ENCODE data around the gene HMCN2.

The HMCN2 gene

DNA sequence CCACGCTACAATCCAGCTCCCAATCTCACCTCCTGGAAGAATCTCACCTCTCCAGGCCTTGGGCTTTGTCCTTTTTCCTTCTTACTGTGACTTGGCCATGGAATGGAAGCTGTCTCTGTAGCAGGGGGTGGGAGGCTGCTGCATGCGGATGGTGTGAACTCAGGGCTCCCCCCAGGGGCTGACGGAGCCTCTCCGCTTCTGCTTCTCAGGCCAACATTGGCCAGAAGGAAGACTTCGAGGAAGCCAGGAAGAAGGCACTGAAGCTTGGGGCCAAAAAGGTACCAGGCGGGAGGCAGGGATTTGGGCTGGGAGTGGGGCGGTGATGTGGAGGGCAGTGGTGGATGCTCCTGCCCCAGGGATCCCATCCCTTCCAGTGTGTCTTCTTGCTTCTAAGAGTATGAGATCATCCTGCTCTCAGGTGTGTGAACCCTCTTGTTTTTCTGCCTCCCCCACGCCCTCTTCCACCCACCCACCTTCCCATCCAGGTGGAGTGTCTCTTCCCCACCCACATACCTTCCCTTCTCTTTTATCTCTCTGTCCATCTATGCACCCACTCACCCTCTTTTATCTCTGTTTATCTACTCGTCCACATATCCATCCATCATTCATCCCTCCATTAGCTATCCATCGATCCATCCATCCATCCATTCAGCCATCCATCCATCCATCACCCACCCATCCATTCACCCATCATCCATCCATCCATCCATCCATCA lies 188.7 kb downstream of the HMCN2 start:
- DNase-seq (ENCODE audit: low spot score) = no peak

DNA sequence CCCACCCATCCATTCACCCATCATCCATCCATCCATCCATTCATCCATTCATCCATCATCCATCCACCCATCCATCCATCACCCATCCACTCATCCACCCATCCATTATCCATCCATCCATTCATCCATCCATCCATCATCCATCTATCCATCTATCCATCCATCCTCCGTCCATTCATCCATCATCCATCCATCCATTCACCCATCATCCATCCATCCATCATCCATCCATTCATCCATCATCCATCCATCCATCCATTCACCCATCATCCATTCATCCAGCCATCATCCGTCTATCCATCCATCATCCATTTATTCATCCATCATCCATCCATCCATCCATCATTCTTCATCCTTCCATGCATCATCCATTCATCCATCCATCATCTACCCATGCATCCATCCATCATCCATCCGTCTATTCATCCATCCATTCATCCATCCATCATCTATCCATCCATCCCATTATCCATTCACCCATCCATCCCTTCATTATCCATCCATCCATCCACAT lies 189.3 kb downstream of the HMCN2 start:
- no peak for DNase-seq (ENCODE audit: low spot score)

DNA sequence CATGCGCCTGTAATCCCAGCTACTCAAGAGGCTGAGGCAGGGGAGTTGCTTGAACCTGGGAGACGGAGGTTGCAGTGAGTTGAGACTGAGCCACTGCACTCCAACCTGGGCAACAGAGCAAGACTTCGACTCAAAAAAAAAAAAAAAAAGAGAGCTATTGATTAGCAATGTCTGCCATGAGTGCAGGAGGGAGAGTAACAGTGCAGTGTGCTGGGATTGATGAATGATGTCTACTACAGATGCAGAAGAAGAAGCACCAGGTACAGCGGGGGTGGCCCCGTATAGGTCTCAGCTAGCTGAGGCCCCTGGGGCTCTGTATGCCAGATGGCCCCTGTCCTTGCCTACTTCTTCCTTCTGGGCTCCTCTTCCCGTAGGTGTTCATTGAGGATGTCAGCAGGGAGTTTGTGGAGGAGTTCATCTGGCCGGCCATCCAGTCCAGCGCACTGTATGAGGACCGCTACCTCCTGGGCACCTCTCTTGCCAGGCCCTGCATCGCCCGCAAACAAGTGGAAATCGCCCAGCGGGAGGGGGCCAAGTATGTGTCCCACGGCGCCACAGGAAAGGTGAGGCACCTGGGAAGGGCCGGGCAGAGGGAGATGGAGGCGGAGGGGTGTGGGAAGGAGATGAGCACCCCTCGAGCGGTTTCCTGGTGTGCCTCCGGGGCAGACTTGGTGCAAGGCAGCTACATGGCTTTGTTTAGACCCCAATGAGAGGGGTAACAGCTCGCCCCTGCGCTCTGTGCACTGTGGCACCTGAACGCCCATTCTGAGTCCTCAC lies 192.7 kb downstream of the HMCN2 start:
- no peak for DNase-seq (ENCODE audit: low spot score)

DNA sequence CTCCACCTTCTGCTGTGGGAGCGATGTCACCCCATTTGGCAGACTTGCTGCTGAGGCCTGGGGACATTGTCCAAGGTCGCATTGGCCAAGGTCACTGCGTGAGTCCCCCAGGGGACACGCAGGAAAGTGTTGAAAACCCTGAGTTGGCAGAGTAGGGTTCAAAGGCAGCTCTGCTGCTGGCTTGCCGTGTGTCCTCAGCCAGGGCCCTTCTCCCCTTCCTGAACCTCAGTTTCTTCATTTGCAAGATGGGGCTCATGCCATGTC lies 193.2 kb downstream of the HMCN2 start:
- DNase-seq (ENCODE audit: low spot score) = no peak

DNA sequence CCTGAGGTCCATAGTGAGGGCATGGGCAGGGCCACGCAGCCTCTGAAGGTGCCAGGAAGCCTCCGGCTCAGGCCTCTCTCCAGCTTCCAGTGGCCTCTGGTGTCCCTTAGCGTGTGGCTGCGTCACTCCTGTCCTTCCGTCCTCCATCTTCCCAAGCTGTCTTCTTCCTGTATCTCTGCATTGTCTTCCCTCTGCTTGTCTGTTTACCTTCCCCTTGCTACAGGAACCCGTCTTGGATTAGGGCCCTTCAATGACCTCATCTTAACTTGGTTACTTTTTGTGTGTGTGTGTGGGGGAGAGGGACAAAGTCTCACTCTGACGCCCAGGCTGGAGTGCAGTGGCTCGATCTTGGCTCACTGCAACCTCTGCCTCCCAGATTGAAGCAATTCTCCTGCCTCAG lies 193.6 kb downstream of the HMCN2 start:
- no peak for DNase-seq (ENCODE audit: low spot score)

DNA sequence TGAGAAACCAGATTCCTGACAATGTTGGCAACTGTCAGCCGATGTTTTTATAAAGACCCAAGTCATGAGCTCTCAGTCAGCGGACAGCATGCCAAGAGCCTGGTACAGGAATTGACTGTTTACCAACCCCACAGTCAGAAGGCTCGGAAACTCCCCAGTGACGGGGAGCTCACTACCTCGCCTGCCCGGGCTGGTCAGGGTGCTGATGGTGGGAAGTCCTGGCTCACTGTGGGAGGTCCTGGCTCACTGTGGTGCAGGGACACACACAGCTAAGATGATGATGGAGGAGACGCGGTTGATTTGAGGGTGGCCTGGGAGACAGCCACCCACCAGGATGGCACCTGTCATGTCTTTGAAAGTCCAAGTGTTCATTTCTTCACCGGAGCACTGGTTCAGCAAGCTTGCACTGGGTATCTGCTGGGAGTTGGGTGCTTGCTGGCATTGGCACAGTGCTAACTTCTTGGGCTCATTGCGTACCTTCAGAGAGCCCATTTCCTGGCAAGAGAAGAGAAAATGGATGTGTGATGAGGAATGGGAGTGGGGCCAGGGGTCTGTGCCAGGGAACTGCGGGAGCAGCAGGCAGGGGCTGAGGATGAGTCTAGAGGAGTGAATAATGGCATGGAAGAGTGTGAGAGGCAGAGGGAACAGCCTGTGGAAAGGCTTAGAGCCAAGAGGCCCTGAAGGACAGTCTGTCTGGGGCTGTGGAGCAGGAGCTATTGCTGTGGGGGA lies 194.5 kb downstream of the HMCN2 start:
- no peak for DNase-seq (ENCODE audit: low spot score)

DNA sequence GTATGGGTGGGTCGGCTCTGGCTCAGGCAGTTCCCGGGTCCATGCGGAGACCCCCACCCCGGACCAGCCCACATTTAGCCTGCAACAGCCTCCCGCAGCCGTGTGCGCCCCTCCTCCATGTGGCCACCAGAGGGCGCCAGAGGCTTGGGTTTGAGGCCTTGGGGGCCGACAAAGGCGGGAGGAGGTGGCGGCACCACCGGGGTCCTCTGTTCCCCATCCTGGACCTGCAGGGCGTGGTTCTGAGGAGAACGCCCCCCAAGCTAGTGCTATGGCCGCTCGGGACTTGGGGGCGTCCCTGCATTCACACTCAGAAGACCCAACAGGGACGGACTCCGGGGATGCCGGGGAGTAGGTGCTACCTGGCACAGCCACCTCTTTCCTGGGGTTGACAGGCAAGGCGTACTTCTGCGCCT lies 195.7 kb downstream of the HMCN2 start:
- DNase-seq (ENCODE audit: low spot score) = peak; percentile 77

DNA sequence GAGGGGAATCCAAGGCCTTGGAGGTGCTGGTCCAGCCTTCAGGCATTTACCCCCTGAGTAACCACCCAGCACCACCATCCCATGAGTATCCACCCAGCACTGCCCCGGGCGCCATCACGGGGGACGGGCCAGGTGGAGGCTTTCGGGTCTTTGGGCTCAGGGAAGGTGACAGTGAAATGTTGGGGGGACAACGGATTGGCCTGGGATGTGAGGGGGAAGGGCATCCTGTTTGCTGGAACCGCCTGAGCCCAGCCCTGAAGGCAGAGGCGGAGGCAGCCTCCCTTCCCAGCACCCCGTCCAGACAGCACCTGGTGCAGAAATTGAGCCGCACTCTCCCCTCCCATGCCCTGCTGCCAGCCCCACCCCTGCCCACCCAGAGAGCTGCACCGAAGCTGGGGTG lies 196.2 kb downstream of the HMCN2 start:
- DNase-seq (ENCODE audit: low spot score) = no peak

DNA sequence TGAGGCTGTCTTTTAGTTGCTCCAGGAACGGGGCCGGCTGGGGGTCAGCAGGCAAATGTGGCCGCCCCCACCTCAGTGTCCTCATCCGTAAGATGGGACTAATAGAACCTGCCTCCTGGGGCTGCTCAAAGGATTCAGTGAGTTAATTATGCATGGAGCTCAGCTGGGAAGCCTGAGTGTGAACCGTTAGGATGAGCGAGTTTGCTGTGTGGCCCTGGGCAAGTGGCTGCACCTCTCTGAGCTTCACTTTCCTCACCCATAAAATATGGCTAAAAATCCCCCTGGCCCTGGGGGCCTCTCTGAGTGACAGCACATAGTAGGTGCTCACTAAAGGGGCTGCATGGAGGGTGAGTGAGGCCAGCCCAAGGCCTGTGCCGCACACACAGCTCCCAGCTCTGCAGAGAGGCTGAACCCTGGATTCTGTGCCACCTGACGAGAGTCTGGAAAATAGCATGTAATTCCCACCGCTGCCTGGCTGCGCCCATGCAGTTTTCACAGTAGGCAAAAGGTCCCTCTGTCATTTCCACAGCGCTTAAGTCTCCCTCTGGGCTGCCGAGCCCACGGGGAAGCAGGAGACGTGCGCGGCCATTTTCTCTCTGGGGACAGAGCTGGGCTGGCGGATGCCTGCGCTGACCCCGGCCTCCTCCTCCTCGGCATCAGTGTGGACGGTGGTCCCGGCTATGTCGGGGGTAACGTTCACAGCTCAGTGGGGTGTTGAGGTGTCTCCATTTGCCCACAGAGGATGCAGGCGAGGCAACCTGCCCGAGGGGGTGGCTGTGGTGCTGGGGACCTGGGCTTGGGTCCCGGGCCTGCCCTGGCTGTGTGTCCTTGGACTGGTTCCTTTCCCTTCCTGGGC lies 197.4 kb downstream of the HMCN2 start:
- no peak for DNase-seq (ENCODE audit: low spot score)

DNA sequence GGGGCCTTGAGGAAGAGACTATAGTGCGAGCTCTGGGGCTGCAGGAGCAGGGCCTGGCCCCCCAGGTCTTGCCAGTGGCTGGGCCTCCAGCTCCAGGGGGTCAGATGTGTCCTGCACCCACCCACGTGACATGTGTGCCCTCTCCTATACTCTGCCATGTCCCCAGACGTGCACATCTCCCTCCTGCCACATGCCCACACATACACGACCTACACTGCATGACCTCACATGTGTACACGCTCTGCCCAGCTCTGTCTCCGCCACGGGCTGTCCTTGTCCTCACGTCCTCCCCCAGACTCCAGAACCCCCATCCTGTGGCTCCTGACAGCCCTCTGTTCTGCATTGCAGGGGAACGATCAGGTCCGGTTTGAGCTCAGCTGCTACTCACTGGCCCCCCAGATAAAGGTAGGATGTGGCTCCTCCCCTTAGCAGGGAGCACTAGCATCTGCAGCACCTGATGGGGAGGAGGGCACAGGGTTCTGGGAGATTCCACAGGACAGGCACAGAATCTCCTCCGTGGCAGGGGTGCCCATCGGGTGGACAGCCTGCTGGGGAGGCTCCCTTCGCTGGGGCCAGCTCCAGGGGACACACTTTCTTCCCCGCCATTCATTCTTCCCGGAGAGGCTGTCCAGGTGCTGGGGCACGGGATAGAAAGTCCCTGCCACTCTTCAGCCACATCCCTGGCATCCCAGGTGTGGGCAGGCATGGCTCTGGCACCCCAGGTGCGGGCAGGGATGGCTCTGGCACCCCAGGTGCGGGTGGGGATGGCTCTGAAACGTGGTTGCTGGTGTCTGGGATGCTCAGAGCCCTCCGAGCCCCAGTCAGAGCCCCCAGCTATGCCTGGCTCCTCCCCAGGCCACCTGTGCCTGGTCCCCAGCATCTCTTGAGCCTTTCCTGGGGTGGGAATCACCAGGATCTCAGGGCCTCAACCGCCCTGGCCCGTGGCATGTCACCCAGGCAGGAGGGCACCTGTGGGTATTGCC lies 198.5 kb downstream of the HMCN2 start:
- no peak for DNase-seq (ENCODE audit: low spot score)

DNA sequence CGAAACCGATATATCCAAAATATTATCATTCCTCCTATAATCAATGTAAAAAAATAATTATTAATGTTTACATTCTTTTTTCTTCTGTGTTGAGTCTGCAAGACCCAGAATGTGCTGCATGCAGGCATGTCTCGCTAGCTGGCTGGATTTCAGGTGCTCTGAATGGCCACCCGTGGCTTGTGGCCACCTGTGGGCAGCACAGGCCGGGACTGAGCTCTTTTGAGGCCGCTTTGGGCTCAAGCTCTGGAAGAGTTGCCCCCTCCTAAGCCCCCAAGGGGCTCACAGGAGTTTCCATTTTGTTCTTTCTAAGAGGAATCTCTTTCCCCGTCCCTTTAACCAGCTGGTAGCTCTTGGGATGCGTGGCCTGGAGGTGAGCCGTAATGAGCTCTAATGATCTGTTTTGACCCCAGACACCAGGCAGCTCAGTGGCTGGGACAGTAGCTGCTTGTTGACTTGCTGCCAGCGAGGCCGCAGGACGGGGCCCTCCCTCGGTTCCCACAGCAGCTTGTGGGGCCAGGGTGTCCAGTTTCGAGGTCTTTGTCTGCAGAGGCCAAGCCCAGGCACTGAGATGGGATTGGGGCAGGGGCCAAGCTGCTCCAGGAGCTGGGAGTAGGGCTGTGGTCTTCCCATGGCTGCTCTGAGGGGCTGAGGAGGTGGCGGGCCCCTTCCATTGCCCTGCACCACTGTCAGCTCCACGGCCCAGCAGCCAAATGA lies 200.0 kb downstream of the HMCN2 start:
- DNase-seq (ENCODE audit: low spot score) = no peak

DNA sequence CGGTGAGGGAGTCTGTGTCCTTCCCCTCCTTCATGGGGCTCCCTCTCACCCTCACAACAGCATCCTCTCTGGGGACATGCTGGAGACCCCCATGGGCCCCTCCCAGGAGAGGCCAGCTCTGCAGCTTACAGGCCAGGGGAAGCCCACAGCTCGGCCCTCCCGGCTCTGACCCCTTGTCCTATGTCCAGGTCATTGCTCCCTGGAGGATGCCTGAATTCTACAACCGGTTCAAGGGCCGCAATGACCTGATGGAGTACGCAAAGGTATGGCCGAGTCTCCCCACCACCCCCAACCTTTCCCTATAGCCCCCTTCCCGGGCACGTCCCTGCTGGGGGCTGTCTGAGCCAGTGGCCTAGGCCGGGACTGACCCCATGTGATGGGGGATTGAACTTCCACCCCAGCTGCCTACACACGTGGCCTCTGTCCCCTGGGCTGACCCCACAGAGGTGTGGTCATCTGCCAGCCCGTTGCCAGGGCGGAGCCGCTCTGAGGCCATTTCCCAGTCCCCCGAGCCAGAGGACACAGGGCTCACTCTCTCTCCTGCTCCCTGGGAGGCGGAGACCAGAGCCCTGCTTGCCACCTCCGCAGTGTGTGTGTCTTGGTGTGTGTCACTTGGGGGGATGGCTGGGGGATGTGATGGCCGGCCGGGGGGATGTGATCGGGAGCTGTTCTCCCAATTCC lies 201.1 kb downstream of the HMCN2 start:
- DNase-seq (ENCODE audit: low spot score) = no peak

DNA sequence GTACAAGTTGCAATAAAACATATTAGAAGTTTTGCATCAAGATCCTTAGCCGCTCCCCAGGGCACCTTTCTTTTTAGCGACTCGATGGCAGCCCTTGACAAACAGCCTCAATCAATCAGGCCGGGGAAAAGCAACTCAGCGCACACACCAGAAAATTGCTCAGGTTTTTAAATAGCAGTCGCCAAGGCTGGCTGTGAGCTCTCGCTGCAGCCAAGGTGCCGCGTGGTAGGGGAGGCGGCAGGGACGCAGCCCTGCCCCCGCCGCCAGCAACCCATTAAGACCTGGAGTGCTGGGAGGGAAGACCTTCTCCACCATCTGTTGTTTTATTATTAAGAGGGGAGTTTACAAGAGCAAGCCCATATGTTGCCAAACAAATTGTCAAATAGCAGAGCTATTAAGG lies 201.8 kb downstream of the HMCN2 start:
- no peak for DNase-seq (ENCODE audit: low spot score)

DNA sequence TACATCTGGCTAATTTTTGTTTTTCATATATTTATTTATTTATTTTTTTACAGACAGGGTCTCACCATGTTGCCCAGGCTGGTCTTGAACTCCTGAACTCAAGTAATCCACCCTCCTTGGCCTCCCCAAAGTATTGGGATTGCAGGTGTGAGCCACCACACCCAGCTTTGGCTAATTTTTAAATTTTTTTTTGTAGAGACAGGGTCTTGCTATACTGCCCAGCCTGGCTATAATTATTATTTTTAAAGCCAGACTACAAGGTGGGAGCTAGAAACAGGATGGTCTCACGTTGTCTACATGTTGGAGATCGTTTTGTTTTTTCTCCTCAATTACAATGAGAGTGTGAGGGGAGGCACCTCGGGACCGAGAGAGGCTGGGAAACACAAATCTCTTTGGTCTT lies 203.0 kb downstream of the HMCN2 start:
- no peak for DNase-seq (ENCODE audit: low spot score)

DNA sequence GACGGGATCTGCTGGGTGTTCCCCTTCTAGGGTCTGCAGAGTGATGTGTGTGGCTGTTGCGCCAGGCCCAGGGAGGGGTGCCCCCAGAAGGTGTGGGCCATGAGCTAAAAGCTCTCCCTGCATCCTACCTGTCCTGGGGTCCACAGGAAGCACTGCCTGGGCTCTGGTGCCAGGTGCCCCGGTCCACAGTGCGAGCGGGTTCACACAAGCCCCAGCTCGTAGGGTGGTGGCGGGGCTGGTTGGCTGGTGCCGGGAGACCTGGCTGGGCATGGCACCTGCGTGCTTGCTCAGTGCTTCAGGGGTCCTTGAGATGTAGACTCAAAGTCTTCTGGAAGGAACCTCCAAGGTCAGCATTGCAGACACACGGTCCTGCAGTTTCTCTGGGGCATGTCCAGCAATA lies 204.7 kb downstream of the HMCN2 start:
- DNase-seq (ENCODE audit: low spot score) = no peak

DNA sequence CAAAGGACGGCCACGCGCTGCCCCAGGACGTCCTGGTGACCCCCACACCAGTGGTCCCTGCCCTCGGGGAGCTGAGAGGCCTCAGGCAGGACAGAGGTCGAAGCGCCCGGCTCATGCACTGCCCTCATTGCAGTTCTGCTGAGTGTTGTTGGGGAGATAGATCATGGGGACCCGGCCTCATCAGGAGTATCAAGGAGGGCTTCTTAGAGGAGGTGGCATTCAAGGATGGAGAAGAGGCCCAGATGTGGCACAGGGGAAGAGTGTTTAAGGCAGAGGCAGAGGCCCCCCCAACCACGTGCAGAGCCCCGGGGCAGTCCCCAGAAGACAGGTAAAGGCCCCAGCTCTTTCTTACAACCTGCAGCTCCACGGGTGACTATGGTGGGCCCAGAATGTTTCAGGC lies 205.4 kb downstream of the HMCN2 start:
- DNase-seq (ENCODE audit: low spot score) = no peak

DNA sequence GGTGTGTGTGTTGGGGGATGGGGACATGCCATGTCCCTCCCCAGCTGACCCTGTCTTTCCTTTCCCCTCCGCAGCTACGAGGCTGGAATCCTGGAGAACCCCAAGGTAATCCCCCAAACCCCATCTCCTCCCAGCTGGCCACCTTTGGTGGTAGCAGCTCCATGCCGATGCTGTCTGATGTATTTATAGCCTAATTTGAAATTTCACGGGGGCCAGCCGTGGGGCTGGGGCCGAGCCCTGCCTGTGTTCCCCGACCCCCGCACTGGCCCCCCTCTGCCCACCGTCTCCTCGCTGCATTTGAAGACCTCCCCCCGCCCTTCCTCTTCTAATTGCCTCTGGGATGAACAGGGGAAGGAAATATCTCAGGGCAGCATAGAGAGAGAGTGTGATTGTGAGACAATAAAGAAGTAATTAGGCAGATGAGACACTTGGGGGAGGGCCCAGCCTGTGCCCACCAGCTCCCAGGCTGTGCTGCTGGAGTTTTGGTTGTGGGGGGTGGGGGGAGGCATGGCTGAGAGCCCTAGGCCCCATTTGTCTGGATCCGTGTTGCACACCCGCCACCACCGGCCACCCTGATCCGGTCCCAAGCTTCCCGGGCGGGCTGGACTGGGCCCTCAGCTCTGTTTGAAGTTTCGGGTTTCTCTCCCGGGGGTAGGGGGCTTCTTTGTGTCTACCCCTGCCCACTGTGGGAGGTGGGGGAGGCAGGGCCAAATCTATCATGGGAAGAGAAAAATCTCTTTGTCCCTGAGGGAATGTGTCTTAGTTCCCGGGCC lies 206.0 kb downstream of the HMCN2 start:
- no peak for DNase-seq (ENCODE audit: low spot score)

DNA sequence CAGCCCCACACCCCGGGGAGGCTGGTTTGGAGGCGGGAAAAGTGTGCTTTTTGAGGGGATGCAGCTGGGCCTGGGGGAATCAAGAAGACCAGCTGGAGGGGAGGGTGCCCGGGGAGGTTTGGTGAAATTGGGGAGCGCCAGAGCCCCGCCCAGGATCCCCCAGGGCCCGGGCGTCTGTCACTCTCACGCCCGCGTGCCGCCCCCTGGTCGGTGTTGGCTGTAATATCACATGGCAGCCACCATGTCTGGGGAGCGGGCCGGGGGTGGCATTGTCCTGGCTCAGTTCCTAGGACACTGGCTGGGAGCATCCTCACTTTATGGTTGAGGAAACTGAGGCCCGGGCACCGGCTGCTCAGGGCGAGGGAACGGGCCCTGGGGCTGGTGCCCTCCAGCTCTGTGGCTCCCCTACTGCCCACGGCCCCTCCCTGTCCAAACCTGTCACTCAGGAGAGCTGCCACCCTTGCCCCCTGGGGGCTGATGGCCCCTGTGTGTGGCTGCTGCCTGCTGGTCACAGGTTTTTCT lies 206.7 kb downstream of the HMCN2 start:
- no peak for DNase-seq (ENCODE audit: low spot score)

DNA sequence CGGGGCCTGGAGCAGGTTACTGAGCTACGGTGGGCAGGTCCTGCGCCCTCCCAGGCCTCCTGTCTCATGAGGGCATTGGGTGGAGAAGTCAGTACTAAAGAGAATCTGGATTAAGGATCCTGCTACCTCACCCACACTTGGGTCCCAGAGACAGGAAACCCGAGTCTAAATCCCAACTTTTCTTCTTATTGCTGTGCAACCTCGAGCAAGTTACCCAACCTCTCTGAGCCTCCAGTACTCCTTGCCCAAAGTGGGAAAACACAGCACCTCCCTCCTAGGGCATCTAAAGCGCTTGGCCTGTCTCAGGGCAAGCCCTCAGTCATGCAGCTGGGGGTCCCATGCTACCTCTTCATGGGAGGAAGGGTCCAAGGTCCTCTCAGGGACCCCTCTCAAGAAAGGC lies 207.4 kb downstream of the HMCN2 start:
- no peak for DNase-seq (ENCODE audit: low spot score)
